Heart right ventricle (tissue), 16 donors: Measurements from ENCODE around the gene DENND1A. TPM values are rescaled to one million over a fixed set of nuclear protein-coding genes. Genes with fewer than 3 reads are reported as not detected.

Source experiments
- ATAC-seq, 8 donors: fragments of 200-7000 bp; cut with Tn5 transposase; one replicate each; pipeline ENCODE4 v1.9.1; 2020; ENCODE audit warnings: mild to moderate bottlenecking in 8 of 8, moderate library complexity in 8 of 8, moderate number of reproducible peaks in 1 of 8
- DNase-seq, 2 donors: peaks; one replicate each; pipeline ENCODE4 v3.0.0-alpha.2; 2020
- H3K27ac ChIP-seq, 10 donors: fragments of 200-600 bp; sonication (generic) in 2 of 10; one replicate each; pipeline versions ENCODE4 v1.5.0 to v1.8.0; 2020 to 2022; ENCODE audit warnings: mild to moderate bottlenecking in 3 of 10
- H3K27me3 ChIP-seq, 7 donors: fragments of 200-600 bp; one replicate each; pipeline ENCODE4 v1.8.0; 2021 to 2022; ENCODE audit warnings: mild to moderate bottlenecking in 2 of 7
- H3K36me3 ChIP-seq, 9 donors: fragments of 200-600 bp; sonication (generic) in 1 of 9; one replicate each; pipeline versions ENCODE4 v1.5.0 to v1.8.0; 2020 to 2022; ENCODE audit warnings: mild to moderate bottlenecking in 2 of 9
- H3K4me1 ChIP-seq, 9 donors: fragments of 200-600 bp; sonication (generic) in 1 of 9; one replicate each; pipeline versions ENCODE4 v1.5.0 to v1.8.0; 2020 to 2022; ENCODE audit warnings: mild to moderate bottlenecking in 4 of 9
- H3K4me3 ChIP-seq, 10 donors: fragments of 200-600 bp; sonication (generic) in 2 of 10; one replicate each; pipeline versions ENCODE4 v1.5.0 to v1.8.0; 2020 to 2022; ENCODE audit warnings: mild to moderate bottlenecking in 7 of 10, moderate library complexity in 2 of 10
- H3K9me3 ChIP-seq, 11 donors: fragments of 200-600 bp in 10 of 11; sonication (generic) in 2 of 11; one replicate each; pipeline versions ENCODE4 v1.5.0 to v1.8.0; 2013 to 2022; ENCODE audit warnings: mild to moderate bottlenecking in 2 of 11, control low read depth in 1 of 11, moderate library complexity in 1 of 11
- CTCF ChIP-seq, 9 donors: fragments of 200-600 bp; sonication (generic) in 2 of 9; IDR thresholded peaks; one replicate each; pipeline versions ENCODE4 v1.5.0 to v1.8.0; 2021 to 2022; ENCODE audit warnings: antibody characterized with exemption in 9 of 9, mild to moderate bottlenecking in 5 of 9, moderate library complexity in 1 of 9
- WGBS, 2 donors: extraction: QIAGEN DNeasy Blood & Tissue Kit; methylation state at CpG; one replicate each; pipeline ENCODE4 v1.1.7; 2013; ENCODE audit warnings: inconsistent platforms in 1 of 2; 5-methylcytosine and 5-hydroxymethylcytosine counted together
- intact Hi-C, 10 donors: fragments of 100-400 bp; cut with DNase I; formaldehyde crosslinking; loops; one replicate each; pipeline versions ENCODE4 v1.11.1 to v1.14.2; 2022
- polyA plus RNA-seq, 2 donors: library from polyadenylated mRNA; stranded (reverse); fragments of 200-250 nt; gene quantifications; one replicate each; pipeline ENCODE4 v1.2.3, GENCODE V29; 2013
- total RNA-seq, 10 donors: library from RNA; stranded (reverse); fragmentation: NEBNext Ultra II Directional in 3 of 10; extraction: Animal tissue kit (Norgen Biotek cat#: 25700) in 3 of 10; gene quantifications; one replicate each; pipeline versions ENCODE4 v1.2.1 to v1.2.4, GENCODE V29; 2021 to 2023
- donor health status: Arrhythmogenic right ventricular cardiomyopathy.
- donor health status: ischemic (EF 13 %, LVEDD 7.1; RV severe dilation, severe dysfunction).
- donor health status: healthy with polysubstance abuse.
- donor health status: DM: no; HTN: yes; CAD: no.
- donor health status: DM: no; HTN: no; CAD: no.
- donor health status: ischemic (EF 25% LVEDD 6.9; RV normal size, moderate dysfunction).
- donor health status: ischemic (EF 25% LVEDD 5.7; RV mildly dilated, moderate dysfunction).
- donor health status: healthy.
- donor health status: DM: yes; HTN: yes; CAD: no.
- donor health status: Ischemic cardiomyopathy.
- donor health status: ischemic (EF 35%, LVEDD 5.7; RV mildly dilated, moderate dysfunction).
- donor health status: nonischemic (EF 11% LVEDD 7.7; RV severe dilation, severe dysfunction).
- donor health status: DM: yes; HTN: yes; CAD: no.
- donor health status: PGD.
- donor health status: ischemic (EF 29% LVEDD 5.4; RV normal size, mild dysfunction).
- donor health status: nonischemic (EF 23%, LVEDD 6.1; RV moderate dilation, normal function).

The DENND1A gene
- total and polyA plus RNA-seq, 12 donors: 7.3 to 19.6 (median 12.2) TPM

GRCh38 chr9:123832176-123832575, 97.8 kb downstream of the DENND1A start:
- ATAC-seq: no peak
- intact Hi-C loops: no loop called here
- no peak overlapping the region for H3K27ac ChIP-seq
- H3K4me3 ChIP-seq: no peak overlapping the region
- H3K9me3 ChIP-seq: peaks cover 0 to 49% (median 20%) of the 10 kb centered on the region in 11 donors
- peaks cover 0 to 35% (median 10%) of the 10 kb centered on the region in 9 donors for H3K4me1 ChIP-seq
- H3K27me3 ChIP-seq: no peaks in the 10 kb centered on the region
- no peaks in the 10 kb centered on the region for H3K36me3 ChIP-seq
- no peak for TF ChIP-seq CTCF (IDR thresholded peaks at IDR 0.05)
- no peak for DNase-seq

- no peak for TF ChIP-seq CTCF (IDR thresholded peaks at IDR 0.05)
- Histone ChIP-seq H3K9me3 (peaks cover 0 to 50% (median 20%) of the 10 kb centered on the region in 11 donors), H3K27ac (no peak overlapping the region), H3K36me3 (no peaks in the 10 kb centered on the region), H3K4me1 (peaks cover 0 to 7% (median 0%) of the 10 kb centered on the region in 9 donors), H3K27me3 (no peaks in the 10 kb centered on the region), H3K4me3 (no peak overlapping the region)
- ATAC-seq (no peak), DNase-seq (no peak)
- intact Hi-C loops: no loop called here
Measured at GRCh38 chr9:123828449-123828848, 101.5 kb downstream of the DENND1A start.

GRCh38 chr9:123825342-123826060, 104.4 kb downstream of the DENND1A start:
- intact Hi-C loops: no loop called here
- H3K36me3 ChIP-seq: no peaks in the 10 kb centered on the region
- DNase-seq: no peak
- ATAC-seq: no peak
- TF ChIP-seq CTCF (IDR thresholded peaks at IDR 0.05): peak in 1 of 9 donors; percentile 8
- no peak overlapping the region for H3K27ac ChIP-seq
- no peak overlapping the region for H3K4me3 ChIP-seq
- 84% methylated on average over 5 of the region's 5 CpGs for WGBS, 2 donors
- H3K27me3 ChIP-seq: no peaks in the 10 kb centered on the region
- peaks cover 0 to 7% (median 0%) of the 10 kb centered on the region in 9 donors for H3K4me1 ChIP-seq
- peaks cover 0 to 34% (median 20%) of the 10 kb centered on the region in 11 donors for H3K9me3 ChIP-seq

- no peaks in the 10 kb centered on the region for H3K27me3 ChIP-seq
- no peak overlapping the region for H3K27ac ChIP-seq
- no peak for ATAC-seq
- no peak for TF ChIP-seq CTCF (IDR thresholded peaks at IDR 0.05)
- intact Hi-C loops: no loop called here
- DNase-seq: no peak
- no peaks in the 10 kb centered on the region for H3K36me3 ChIP-seq
- peaks cover 0 to 13% (median 9%) of the 10 kb centered on the region in 11 donors for H3K9me3 ChIP-seq
- H3K4me3 ChIP-seq: no peak overlapping the region
- peaks cover 0 to 7% (median 0%) of the 10 kb centered on the region in 9 donors for H3K4me1 ChIP-seq
- WGBS, 2 donors: 86 to 88% methylated on average over 7 of the region's 7 CpGs
Measured at GRCh38 chr9:123823194-123823947, 106.6 kb downstream of the DENND1A start.
